ENCODE data around the gene SLC1A3.

SLC1A3 gene

GRCh38 chr5:36651761-36652685 is 45.6 kb downstream of the SLC1A3 start:
- no peak overlapping the region for H3K4me3 ChIP-seq (ENCODE audit: low read depth, low read length)
- TF ChIP-seq CTCF (IDR thresholded peaks at IDR 0.05; ENCODE audit: low read depth, low read length) (no peak), POLR2A (IDR thresholded peaks at IDR 0.05; ENCODE audit: extremely low read depth, insufficient read length) (no peak), MAX (IDR thresholded peaks at IDR 0.05; ENCODE audit: low read depth, low read length) (no peak), MYC (IDR thresholded peaks at IDR 0.05; ENCODE audit: low read depth, low read length) (no peak)
- no peak for DNase-seq (ENCODE audit: low read depth)

GRCh38 chr5:36653044-36653705 is 46.8 kb downstream of the SLC1A3 start:
- H3K4me3 ChIP-seq (ENCODE audit: low read depth, low read length) = no peak overlapping the region
- DNase-seq (ENCODE audit: low read depth) = no peak
- no peak for TF ChIP-seq POLR2A (IDR thresholded peaks at IDR 0.05; ENCODE audit: extremely low read depth, insufficient read length)
- TF ChIP-seq CTCF (IDR thresholded peaks at IDR 0.05; ENCODE audit: low read depth, low read length) = no peak
- no peak for TF ChIP-seq MAX (IDR thresholded peaks at IDR 0.05; ENCODE audit: low read depth, low read length)
- no peak for TF ChIP-seq MYC (IDR thresholded peaks at IDR 0.05; ENCODE audit: low read depth, low read length)

GRCh38 chr5:36654564-36654963 is 48.2 kb downstream of the SLC1A3 start:
- no peak for DNase-seq (ENCODE audit: low read depth)
- TF ChIP-seq CTCF (IDR thresholded peaks at IDR 0.05; ENCODE audit: low read depth, low read length) (no peak), MYC (IDR thresholded peaks at IDR 0.05; ENCODE audit: low read depth, low read length) (no peak), MAX (IDR thresholded peaks at IDR 0.05; ENCODE audit: low read depth, low read length) (no peak)
- no peak overlapping the region for H3K4me3 ChIP-seq (ENCODE audit: low read depth, low read length)

GRCh38 chr5:36655161-36655560 is 48.8 kb downstream of the SLC1A3 start:
- no peak for TF ChIP-seq POLR2A (IDR thresholded peaks at IDR 0.05; ENCODE audit: extremely low read depth, insufficient read length)
- TF ChIP-seq MYC (IDR thresholded peaks at IDR 0.05; ENCODE audit: low read depth, low read length) = peak; percentile 55; the same call in 1 of the 2 replicates
- TF ChIP-seq MAX (IDR thresholded peaks at IDR 0.05; ENCODE audit: low read depth, low read length) = peak; percentile 56
- H3K4me3 ChIP-seq (ENCODE audit: low read depth, low read length) = no peak overlapping the region
- peak; percentile 38 for DNase-seq (ENCODE audit: low read depth)

- no peak for TF ChIP-seq MYC (IDR thresholded peaks at IDR 0.05; ENCODE audit: low read depth, low read length)
- TF ChIP-seq MAX (IDR thresholded peaks at IDR 0.05; ENCODE audit: low read depth, low read length) = no peak
- no peak for DNase-seq (ENCODE audit: low read depth)
Observed at GRCh38 chr5:36656556-36656955, 50.1 kb downstream of the SLC1A3 start.

GRCh38 chr5:36657563-36657995 is 51.2 kb downstream of the SLC1A3 start:
- peak overlapping the region; percentile 10 for H3K4me3 ChIP-seq (ENCODE audit: low read depth, low read length)
- TF ChIP-seq CTCF (IDR thresholded peaks at IDR 0.05; ENCODE audit: low read depth, low read length) = no peak
- TF ChIP-seq MAX (IDR thresholded peaks at IDR 0.05; ENCODE audit: low read depth, low read length) = peak; percentile 89
- TF ChIP-seq POLR2A (IDR thresholded peaks at IDR 0.05; ENCODE audit: extremely low read depth, insufficient read length) = peak; percentile 63
- peak; percentile 93 for TF ChIP-seq MYC (IDR thresholded peaks at IDR 0.05; ENCODE audit: low read depth, low read length)
- DNase-seq (ENCODE audit: low read depth) = peak; percentile 99

More at GRCh38 chr5:36656556-36656955, 50.1 kb downstream of the SLC1A3 start:
- no peak overlapping the region for H3K4me3 ChIP-seq (ENCODE audit: low read depth, low read length)

All from NB4 (cell line).